GM18870 (cell line): ENCODE measurements around the gene LACTBL1.

ENCODE experiments used
- ATAC-seq: cut with Tn5 transposase; IDR thresholded peaks from one replicate; pipeline ENCODE4 v1.9.1; 2021; ENCODE audit warnings: moderate library complexity; ENCODE audit not compliant: unreplicated experiment

Gene LACTBL1

GRCh38 chr1:22914633-22915217 is 57.9 kb downstream of the LACTBL1 start:
- no peak for ATAC-seq

GRCh38 chr1:22914156-22914555 is 58.5 kb downstream of the LACTBL1 start:
- ATAC-seq, result no peak

- ATAC-seq, result no peak
Measured at GRCh38 chr1:22913421-22914141, 59.1 kb downstream of the LACTBL1 start.

- no peak for ATAC-seq
Measured at GRCh38 chr1:22912311-22912710, 60.4 kb downstream of the LACTBL1 start.

GRCh38 chr1:22910986-22911651 is 61.5 kb downstream of the LACTBL1 start:
- no peak for ATAC-seq

GRCh38 chr1:22910286-22910685 is 62.4 kb downstream of the LACTBL1 start:
- ATAC-seq, result no peak

- no peak for ATAC-seq
Measured at GRCh38 chr1:22908880-22909426, 63.7 kb downstream of the LACTBL1 start.

GRCh38 chr1:22907528-22907927 is 65.1 kb downstream of the LACTBL1 start:
- no peak for ATAC-seq

GRCh38 chr1:22906968-22907367 is 65.7 kb downstream of the LACTBL1 start:
- no peak for ATAC-seq

GRCh38 chr1:22903113-22903512 is 69.6 kb downstream of the LACTBL1 start:
- no peak for ATAC-seq
